CD4-positive, alpha-beta T cell treated with Interleukin-4 for 1 hour (primary cell): Measurements from ENCODE around the gene MIOX.
"Not testable (repeated sequence)": the region's sequence is repeated elsewhere in the genome, so short reads cannot be mapped to it uniquely, and the experiment has no call there.

ENCODE experiments used
- DNase-seq, 2 donors: peaks; one replicate each; pipeline ENCODE4 v3.0.0-alpha.2; 2020 to 2022

The MIOX gene

GRCh38 chr22:50518606-50519005 lies 31.9 kb downstream of the MIOX start:
- no peak for DNase-seq

GRCh38 chr22:50519151-50519550 lies 32.5 kb downstream of the MIOX start:
- no peak for DNase-seq

- not testable (repeated sequence) for DNase-seq
Measured at GRCh38 chr22:50520184-50520583, 33.5 kb downstream of the MIOX start.

GRCh38 chr22:50520826-50521453 lies 34.3 kb downstream of the MIOX start:
- no peak for DNase-seq

GRCh38 chr22:50521710-50522109 lies 35.1 kb downstream of the MIOX start:
- DNase-seq: no peak

- no peak for DNase-seq
Measured at GRCh38 chr22:50522208-50522805, 35.6 kb downstream of the MIOX start.

- DNase-seq: no peak
Measured at GRCh38 chr22:50522806-50523438, 36.3 kb downstream of the MIOX start.

GRCh38 chr22:50523458-50523805 lies 36.8 kb downstream of the MIOX start:
- DNase-seq: no peak

GRCh38 chr22:50523806-50524675 lies 37.4 kb downstream of the MIOX start:
- no peak for DNase-seq

- no peak for DNase-seq
Measured at GRCh38 chr22:50524676-50525103, 38.0 kb downstream of the MIOX start.

- peak; percentile 97 for DNase-seq
Measured at GRCh38 chr22:50525104-50525857, 38.6 kb downstream of the MIOX start, which contains the start of gene SCO2. TSS of gene SCO2 (minus strand) at chr22:50525598. CDS start at chr22:50524411, 1,187 bp downstream.

GRCh38 chr22:50525858-50526107 lies 39.1 kb downstream of the MIOX start:
- no peak for DNase-seq

GRCh38 chr22:50526108-50526833 lies 39.6 kb downstream of the MIOX start:
- DNase-seq: peak; percentile 86 to 89

- peak; percentile 57 to 67 for DNase-seq
Measured at GRCh38 chr22:50526834-50527801, 40.5 kb downstream of the MIOX start.

GRCh38 chr22:50527921-50528681 lies 41.4 kb downstream of the MIOX start:
- no peak for DNase-seq

GRCh38 chr22:50528682-50529415 lies 42.2 kb downstream of the MIOX start:
- no peak for DNase-seq

- no peak for DNase-seq
Measured at GRCh38 chr22:50529416-50529896, 42.8 kb downstream of the MIOX start.

GRCh38 chr22:50529897-50530579 lies 43.4 kb downstream of the MIOX start, which contains the start of gene TYMP:
TSS of gene TYMP (minus strand) at chr22:50530012. CDS start at chr22:50529709, 303 bp downstream.
- DNase-seq: peak; percentile 74 to 78

GRCh38 chr22:50530580-50530876 lies 43.9 kb downstream of the MIOX start:
- DNase-seq: no peak
